Psoas muscle (tissue), 8 donors: ENCODE data around the gene IGFBP7. TPM values are rescaled to one million over a fixed set of nuclear protein-coding genes. Genes with fewer than 3 reads are reported as not detected.

ENCODE experiments used
- ATAC-seq, 4 donors: fragments of 200-7000 bp; cut with Tn5 transposase; one replicate each; pipeline ENCODE4 v1.9.1; 2020; ENCODE audit warnings: moderate library complexity in 3 of 4, mild to moderate bottlenecking in 2 of 4
- DNase-seq, 2 donors: peaks; one replicate each; pipeline ENCODE4 v3.0.0-alpha.2; 2020
- H3K27ac ChIP-seq: fragments of 200-600 bp; one replicate; pipeline ENCODE4 v1.8.0; 2022
- H3K27me3 ChIP-seq, 3 donors: fragments of 200-600 bp in 1 of 3; one replicate each; pipeline versions ENCODE4 v1.6.1 to v1.8.0; 2013 to 2022; ENCODE audit warnings: low read length in 2 of 3, mild to moderate bottlenecking in 2 of 3, moderate library complexity in 1 of 3; ENCODE audit not compliant: insufficient read depth in 3 of 3
- H3K36me3 ChIP-seq, 2 donors: fragments of 200-600 bp in 1 of 2; one replicate each; pipeline versions ENCODE4 v1.6.1 to v1.8.0; 2013 to 2022; ENCODE audit warnings: low read depth in 1 of 2, mild to moderate bottlenecking in 1 of 2, moderate library complexity in 1 of 2; ENCODE audit not compliant: insufficient read depth in 1 of 2
- H3K4me1 ChIP-seq: fragments of 200-600 bp; one replicate; pipeline ENCODE4 v1.8.0; 2022
- H3K4me3 ChIP-seq: fragments of 200-600 bp; one replicate; pipeline ENCODE4 v1.8.0; 2022; ENCODE audit warnings: mild to moderate bottlenecking
- H3K9me3 ChIP-seq: fragments of 200-600 bp; one replicate; pipeline ENCODE4 v1.8.0; 2022
- CTCF ChIP-seq: fragments of 200-600 bp; IDR thresholded peaks from one replicate; pipeline ENCODE4 v1.8.0; 2022; ENCODE audit warnings: antibody characterized with exemption
- WGBS, 3 donors: extraction: QIAGEN DNeasy Blood & Tissue Kit; methylation state at CpG; one replicate each; pipeline versions ENCODE4 v1.1.6 to v1.1.7; 2013; 5-methylcytosine and 5-hydroxymethylcytosine counted together
- intact Hi-C, 2 donors: fragments of 100-400 bp; cut with DNase I; formaldehyde crosslinking; loops; one replicate each; pipeline versions ENCODE4 v1.11.0 to v1.14.2; 2022
- polyA plus RNA-seq, 3 donors: library from polyadenylated mRNA; stranded (reverse); fragments of 200-250 nt; gene quantifications; one replicate each; pipeline ENCODE4 v1.2.3, GENCODE V29; 2013
- total RNA-seq, 4 donors: library from RNA; stranded (reverse); fragmentation: NEBNext Ultra II Directional in 2 of 4; extraction: Animal tissue kit (Norgen Biotek cat#: 25700) in 2 of 4; gene quantifications; one replicate each; pipeline versions ENCODE4 v1.2.1 to v1.2.4, GENCODE V29; 2021 to 2023
- donor health status: healthy with polysubstance abuse.
- donor health status: DM: no; HTN: no; CAD: no; lungs with moderate emphysema.
- donor health status: Bipolar disorder and iron deficiency.
- donor health status: healthy.
- donor health status: DM: yes; HTN: yes; CAD: no.
- donor health status: DM: no; HTN: no; CAD: no.
- donor health status: DM: no; HTN: no; CAD: no.
- donor health status: DM: yes; HTN: yes; CAD: no.

Gene IGFBP7
- total and polyA plus RNA-seq, 7 donors: 82.4 to 175 (median 99.7) TPM

GRCh38 chr4:57117491-57117890 lies 7.3 kb upstream of the IGFBP7 start:
- TF ChIP-seq CTCF: no peak
- WGBS, 3 donors: 79 to 94% (median 90%) methylated on average over 2 of the region's 2 CpGs
- ATAC-seq: no peak
- peaks cover 0 to 10% (median 0%) of the 10 kb centered on the region in 3 donors for H3K27me3 ChIP-seq
- H3K4me3 ChIP-seq: no peak overlapping the region
- H3K27ac ChIP-seq: no peak overlapping the region
- H3K4me1 ChIP-seq: no peaks in the 10 kb centered on the region
- intact Hi-C loops: no loop called here
- no peaks in the 10 kb centered on the region for H3K9me3 ChIP-seq
- no peak for DNase-seq
- H3K36me3 ChIP-seq: no peaks in the 10 kb centered on the region

- H3K4me3 ChIP-seq: no peak overlapping the region
- ATAC-seq (no peak), DNase-seq (no peak)
- H3K36me3 ChIP-seq: no peaks in the 10 kb centered on the region
- WGBS, 3 donors: 65 to 78% (median 67%) methylated on average over 3 of the region's 3 CpGs
- peaks cover 0 to 13% (median 0%) of the 10 kb centered on the region in 3 donors for H3K27me3 ChIP-seq
- no peak for TF ChIP-seq CTCF
- intact Hi-C loops: no loop called here
- H3K27ac ChIP-seq: no peak overlapping the region
- H3K4me1 ChIP-seq: peaks cover 3% of the 10 kb centered on the region
- H3K9me3 ChIP-seq: no peaks in the 10 kb centered on the region
Measured at GRCh38 chr4:57116245-57116644, 6.1 kb upstream of the IGFBP7 start.

- TF ChIP-seq CTCF: no peak
- Histone ChIP-seq H3K36me3 (no peaks in the 10 kb centered on the region), H3K27ac (no peak overlapping the region), H3K4me1 (peaks cover 4% of the 10 kb centered on the region), H3K4me3 (no peak overlapping the region), H3K9me3 (no peaks in the 10 kb centered on the region), H3K27me3 (peaks cover 0 to 16% (median under 1%) of the 10 kb centered on the region in 3 donors)
- DNase-seq (no peak), ATAC-seq (no peak)
- intact Hi-C loops: no loop called here
Measured at GRCh38 chr4:57114973-57115372, 4.8 kb upstream of the IGFBP7 start.

- H3K9me3 ChIP-seq: no peaks in the 10 kb centered on the region
- H3K4me3 ChIP-seq: no peak overlapping the region
- H3K4me1 ChIP-seq: peaks cover 4% of the 10 kb centered on the region
- H3K27ac ChIP-seq: no peak overlapping the region
- DNase-seq (no peak), ATAC-seq (no peak)
- peaks cover 0 to 22% (median 4%) of the 10 kb centered on the region in 3 donors for H3K27me3 ChIP-seq
- WGBS, 3 donors: 76 to 80% (median 79%) methylated on average over 6 of the region's 6 CpGs
- no peak for TF ChIP-seq CTCF
- intact Hi-C loops: no loop called here
- H3K36me3 ChIP-seq: no peaks in the 10 kb centered on the region
Measured at GRCh38 chr4:57113870-57114269, 3.7 kb upstream of the IGFBP7 start.
